GM12878 (cell line): Measurements from ENCODE around the gene ZNF652. TPM values are rescaled to one million over a fixed set of nuclear protein-coding genes. Genes with fewer than 3 reads are reported as not detected.

Experiments
- ASH2L ChIP-seq: fragments of 300-600, 200-600 bp; sonication (generic); IDR thresholded peaks from 2 replicates; pipeline ENCODE4 v1.6.1; 2017; ENCODE audit warnings: low read depth, mild to moderate bottlenecking, borderline replicate concordance
- BRCA1 ChIP-seq: IDR thresholded peaks from 2 replicates; pipeline ENCODE4 v1.6.1; 2011; ENCODE audit warnings: low read depth, low read length, improper control_type of control experiment
- CBX3 ChIP-seq: fragments of 200-600 bp; sonication (generic); IDR thresholded peaks from 2 replicates; pipeline ENCODE4 v1.6.1; 2016; ENCODE audit warnings: low read depth, borderline replicate concordance
- CBX5 ChIP-seq: sonication (generic); IDR thresholded peaks from 2 replicates; pipeline ENCODE4 v1.6.1; 2016; ENCODE audit warnings: low read depth, moderate library complexity, mild to moderate bottlenecking, inconsistent platforms
- DPF2 ChIP-seq: fragments of 450-650 bp; IDR thresholded peaks from 2 replicates; pipeline ENCODE4 v1.6.1; 2017; ENCODE audit warnings: mild to moderate bottlenecking
- EP300 ChIP-seq, 2 experiments: fragments of 150-350 bp in 1 of 2; IDR thresholded peaks; 2 replicates each; pipeline ENCODE4 v1.6.1; 2011 to 2012; ENCODE audit warnings: low read depth in 2 of 2, low read length in 2 of 2, borderline replicate concordance in 1 of 2, improper control_type of control experiment in 1 of 2, inconsistent platforms in 1 of 2; ENCODE audit not compliant: control insufficient read depth in 1 of 2
- EZH2 ChIP-seq: IDR thresholded peaks from 2 replicates; pipeline ENCODE4 v1.6.1; 2012; ENCODE audit warnings: low read depth, mild to moderate bottlenecking, control low read depth, inconsistent platforms, low read length, borderline replicate concordance; ENCODE audit not compliant: control insufficient read depth
- HDAC6 ChIP-seq: fragments of 200-600 bp; sonication (generic); IDR thresholded peaks from one replicate; pipeline ENCODE4 v1.8.0; 2017; ENCODE audit warnings: antibody characterized with exemption; ENCODE audit not compliant: unreplicated experiment
- HDGF ChIP-seq: fragments of 450-650 bp; IDR thresholded peaks from 2 replicates; pipeline ENCODE4 v1.6.1; 2016; ENCODE audit warnings: antibody characterized with exemption
- IKZF1 ChIP-seq: fragments of 450-650 bp; conservative IDR thresholded peaks from 2 replicates; pipeline ENCODE4 v1.6.1; 2017; ENCODE audit warnings: antibody characterized with exemption, mild to moderate bottlenecking
- JUNB ChIP-seq: IDR thresholded peaks from 2 replicates; pipeline ENCODE4 v1.6.1; 2016; ENCODE audit warnings: antibody characterized with exemption, mild to moderate bottlenecking
- JUND ChIP-seq: IDR thresholded peaks from 2 replicates; pipeline ENCODE4 v1.6.1; 2012; ENCODE audit warnings: low read depth, mild to moderate bottlenecking, low read length, improper control_type of control experiment, moderate library complexity
- KAT2A ChIP-seq: conservative IDR thresholded peaks from 2 replicates; pipeline ENCODE4 v1.6.1; 2011; ENCODE audit warnings: low read depth, low read length; ENCODE audit not compliant: control insufficient read depth
- KDM1A ChIP-seq: fragments of 200-600 bp; sonication (generic); IDR thresholded peaks from 2 replicates; pipeline ENCODE4 v1.6.1; 2016; ENCODE audit warnings: borderline replicate concordance
- MEF2A ChIP-seq: IDR thresholded peaks from 2 replicates; pipeline ENCODE4 v1.6.1; 2011; ENCODE audit warnings: low read depth, mild to moderate bottlenecking, low read length, moderate library complexity; ENCODE audit not compliant: insufficient read depth
- MXI1 ChIP-seq: fragments of 150-350 bp; IDR thresholded peaks from 2 replicates; pipeline ENCODE4 v1.6.1; 2011; ENCODE audit warnings: low read depth, mild to moderate bottlenecking, inconsistent platforms, low read length, improper control_type of control experiment
- MYB ChIP-seq: fragments of 150-350 bp; IDR thresholded peaks from 2 replicates; pipeline ENCODE4 v1.6.1; 2014; ENCODE audit warnings: mild to moderate bottlenecking, low read depth, low read length, borderline replicate concordance
- RELA ChIP-seq: fragments of 450-650 bp; IDR thresholded peaks from 2 replicates; pipeline ENCODE4 v1.8.0; 2014; ENCODE audit warnings: borderline replicate concordance; ENCODE audit not compliant: partially characterized antibody
- RFX5 ChIP-seq: IDR thresholded peaks from 2 replicates; pipeline ENCODE4 v1.6.1; 2011; ENCODE audit warnings: low read depth, low read length, improper control_type of control experiment
- SMAD1 ChIP-seq: fragments of 450-650 bp; IDR thresholded peaks from 2 replicates; pipeline ENCODE4 v1.6.1; 2018; ENCODE audit warnings: mild to moderate bottlenecking, low read depth; ENCODE audit not compliant: partially characterized antibody
- STAT1 ChIP-seq: fragments of 450-650 bp; conservative IDR thresholded peaks from 2 replicates; pipeline ENCODE4 v1.6.1; 2014; ENCODE audit warnings: antibody characterized with exemption, mild to moderate bottlenecking
- STAT3 ChIP-seq: IDR thresholded peaks from 2 replicates; pipeline ENCODE4 v1.6.1; 2011; ENCODE audit warnings: low read depth, low read length, improper control_type of control experiment
- SUZ12 ChIP-seq: fragments of 200-600 bp; sonication (generic); IDR thresholded peaks from one replicate; pipeline ENCODE4 v1.6.1; 2018; ENCODE audit warnings: antibody characterized with exemption, mild to moderate bottlenecking; ENCODE audit not compliant: unreplicated experiment
- TARDBP ChIP-seq: IDR thresholded peaks from 2 replicates; pipeline ENCODE4 v1.6.1; 2016; ENCODE audit warnings: borderline replicate concordance
- YBX1 ChIP-seq: fragments of 450-650 bp; IDR thresholded peaks from 2 replicates; pipeline ENCODE4 v1.6.1; 2016; ENCODE audit warnings: antibody characterized with exemption
- polyA plus RNA-seq, 11 experiments: library from polyadenylated mRNA; depleted of rRNA in 4 of 11; unstranded in 6 of 11; stranded (reverse) in 5 of 11; fragments of >200 nt; fragmentation: Nextera tagmentation in 4 of 11; fragmentation: Illumina TruSeq in 1 of 11; extraction: Ambion mirVana in 4 of 11; extraction: Trizol in 1 of 11; gene quantifications; 1 replicate in 1 of 11; 2 replicates in 10 of 11; pipeline versions ENCODE4 v1.2.1 to v1.2.3, GENCODE V29; 2011 to 2016; ENCODE audit warnings: inconsistent platforms in 2 of 11, missing spikeins in 2 of 11, low read depth in 1 of 11
- total RNA-seq, 4 experiments: library from RNA; depleted of rRNA in 3 of 4; stranded (reverse); fragments of >200 nt in 3 of 4; fragmentation: Illumina TruSeq in 1 of 4; extraction: Trizol in 1 of 4; gene quantifications; 2 replicates each; pipeline versions ENCODE4 v1.2.1 to v1.2.3, GENCODE V29; 2013 to 2021
- TF ChIP-seq, protein P1 (sequence below): IDR thresholded peaks from 2 replicates; pipeline ENCODE4 v1.6.1; 2012; ENCODE audit warnings: low read depth, low read length, improper control_type of control experiment
- TF ChIP-seq, protein P2 (sequence below): fragments of 450-650 bp; IDR thresholded peaks from 2 replicates; pipeline ENCODE4 v1.6.1; 2016; ENCODE audit warnings: mild to moderate bottlenecking
- TF ChIP-seq, protein P3 (sequence below): fragments of 450-650 bp; IDR thresholded peaks from 2 replicates; pipeline ENCODE4 v1.6.1; 2016; ENCODE audit warnings: mild to moderate bottlenecking

Gene ZNF652
- total and polyA plus RNA-seq, 10 of the 15 experiments (the other 5 are each of a cell fraction or from before 2014, with no cell fraction given), result 3.4 to 13.1 (median 8.7) TPM

DNA sequence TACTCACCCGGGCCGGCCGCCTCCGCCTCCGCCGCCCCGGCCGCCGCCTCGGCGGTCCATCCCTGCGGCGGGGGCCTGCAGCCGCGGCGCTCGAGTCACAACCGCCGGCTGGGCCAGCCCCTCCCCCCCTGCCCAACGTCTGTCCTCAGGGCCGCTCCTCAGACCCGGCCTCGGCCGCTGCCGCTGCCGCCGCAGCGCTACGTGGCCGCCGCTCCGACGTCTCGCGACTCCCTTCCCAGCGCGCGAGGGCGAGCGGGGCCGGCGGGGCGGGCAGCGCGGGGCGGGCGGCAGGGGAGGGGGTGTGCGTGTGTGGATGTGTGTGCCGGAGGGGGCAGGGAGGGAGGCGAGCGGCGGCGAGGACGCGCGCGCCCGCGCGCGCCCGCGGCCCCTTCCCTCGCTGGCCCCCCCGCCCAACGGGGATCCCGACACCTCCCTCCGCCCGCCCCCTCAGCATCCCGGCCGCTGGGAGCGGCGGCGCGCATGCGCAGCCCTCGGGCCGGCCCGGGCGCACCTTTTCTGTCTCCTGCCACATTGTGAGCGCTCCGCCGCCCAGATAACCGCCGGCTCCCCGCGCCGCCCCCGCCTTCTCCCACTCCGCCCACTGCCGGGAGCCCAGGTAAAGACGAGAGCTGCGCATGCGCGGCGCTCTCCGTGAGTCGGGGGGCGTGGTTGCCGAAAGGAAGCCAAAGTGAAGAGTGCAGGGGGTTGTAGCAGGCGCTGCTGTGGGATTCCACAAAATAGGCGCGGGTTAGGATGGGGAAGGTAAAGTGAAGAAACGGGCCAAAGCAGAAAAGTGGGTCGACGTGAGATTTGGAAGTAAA, at the start of gene ZNF652 (continued):
- TF ChIP-seq JUNB, result no peak
- TF ChIP-seq, protein P1, sequence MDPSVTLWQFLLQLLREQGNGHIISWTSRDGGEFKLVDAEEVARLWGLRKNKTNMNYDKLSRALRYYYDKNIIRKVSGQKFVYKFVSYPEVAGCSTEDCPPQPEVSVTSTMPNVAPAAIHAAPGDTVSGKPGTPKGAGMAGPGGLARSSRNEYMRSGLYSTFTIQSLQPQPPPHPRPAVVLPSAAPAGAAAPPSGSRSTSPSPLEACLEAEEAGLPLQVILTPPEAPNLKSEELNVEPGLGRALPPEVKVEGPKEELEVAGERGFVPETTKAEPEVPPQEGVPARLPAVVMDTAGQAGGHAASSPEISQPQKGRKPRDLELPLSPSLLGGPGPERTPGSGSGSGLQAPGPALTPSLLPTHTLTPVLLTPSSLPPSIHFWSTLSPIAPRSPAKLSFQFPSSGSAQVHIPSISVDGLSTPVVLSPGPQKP, result no peak
- TF ChIP-seq RELA, result no peak
- TF ChIP-seq IKZF1, result peak; percentile 82
- no peak for TF ChIP-seq JUND
- TF ChIP-seq ASH2L, result no peak; the same call in 1 of the 2 replicates
- TF ChIP-seq EZH2, result no peak
- 0 out of 2 replicates have a peak, but pooled peaks have one; percentile 22 for TF ChIP-seq DPF2
- 0 out of 2 replicates have a peak, but pooled peaks have one; percentile 34 for TF ChIP-seq MXI1
- TF ChIP-seq SMAD1, result no peak
- TF ChIP-seq TARDBP, result no peak
- no peak for TF ChIP-seq MEF2A
- no peak for TF ChIP-seq HDAC6
- no peak for TF ChIP-seq KAT2A
- TF ChIP-seq CBX5, result no peak
- TF ChIP-seq YBX1, result no peak
- TF ChIP-seq EP300 (IDR thresholded peaks at IDR 0.05; ENCODE audit: borderline replicate concordance in 1 of 2, control insufficient read depth in 1 of 2, low read depth in 2 of 2, low read length in 2 of 2), result no peak
- TF ChIP-seq HDGF, result no peak
- TF ChIP-seq BRCA1, result no peak
- no peak for TF ChIP-seq STAT3
- TF ChIP-seq KDM1A, result no peak
- no peak for TF ChIP-seq MYB
- TF ChIP-seq, protein P2, sequence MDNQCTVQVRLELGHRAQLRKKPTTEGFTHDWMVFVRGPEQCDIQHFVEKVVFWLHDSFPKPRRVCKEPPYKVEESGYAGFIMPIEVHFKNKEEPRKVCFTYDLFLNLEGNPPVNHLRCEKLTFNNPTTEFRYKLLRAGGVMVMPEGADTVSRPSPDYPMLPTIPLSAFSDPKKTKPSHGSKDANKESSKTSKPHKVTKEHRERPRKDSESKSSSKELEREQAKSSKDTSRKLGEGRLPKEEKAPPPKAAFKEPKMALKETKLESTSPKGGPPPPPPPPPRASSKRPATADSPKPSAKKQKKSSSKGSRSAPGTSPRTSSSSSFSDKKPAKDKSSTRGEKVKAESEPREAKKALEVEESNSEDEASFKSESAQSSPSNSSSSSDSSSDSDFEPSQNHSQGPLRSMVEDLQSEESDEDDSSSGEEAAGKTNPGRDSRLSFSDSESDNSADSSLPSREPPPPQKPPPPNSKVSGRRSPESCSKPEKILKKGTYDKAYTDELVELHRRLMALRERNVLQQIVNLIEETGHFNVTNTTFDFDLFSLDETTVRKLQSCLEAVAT, result no peak
- TF ChIP-seq, protein P3, sequence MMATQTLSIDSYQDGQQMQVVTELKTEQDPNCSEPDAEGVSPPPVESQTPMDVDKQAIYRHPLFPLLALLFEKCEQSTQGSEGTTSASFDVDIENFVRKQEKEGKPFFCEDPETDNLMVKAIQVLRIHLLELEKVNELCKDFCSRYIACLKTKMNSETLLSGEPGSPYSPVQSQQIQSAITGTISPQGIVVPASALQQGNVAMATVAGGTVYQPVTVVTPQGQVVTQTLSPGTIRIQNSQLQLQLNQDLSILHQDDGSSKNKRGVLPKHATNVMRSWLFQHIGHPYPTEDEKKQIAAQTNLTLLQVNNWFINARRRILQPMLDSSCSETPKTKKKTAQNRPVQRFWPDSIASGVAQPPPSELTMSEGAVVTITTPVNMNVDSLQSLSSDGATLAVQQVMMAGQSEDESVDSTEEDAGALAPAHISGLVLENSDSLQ, result no peak
- no peak for TF ChIP-seq SUZ12
- no peak for TF ChIP-seq STAT1
- no peak for TF ChIP-seq RFX5
- TF ChIP-seq CBX3, result no peak
